Endothelial cell of umbilical vein (primary cell): ENCODE data around the gene CEP152. TPM values are rescaled to one million over a fixed set of nuclear protein-coding genes. Genes with fewer than 3 reads are reported as not detected.

ENCODE experiments used
- BruUV-seq: library from RNA; stranded (reverse); fragments of 400-500 nt; replicated peaks from 2 replicates; lab custom pipeline; 2021; lab: Mats Ljungman, UMichigan
- CTCF ChIA-PET: fragments of 300-600, 350-600 bp; sonication (Branson Sonifier 250); formaldehyde crosslinking; loops from one replicate; lab custom pipeline; 2021; ENCODE audit warnings: antibody characterized with exemption, inconsistent platforms; lab: Charles Lee
- POLR2A ChIA-PET: fragments of 300-600, 350-600 bp; sonication (Branson Sonifier 250); formaldehyde crosslinking; loops from one replicate; lab custom pipeline; 2021; ENCODE audit warnings: antibody characterized with exemption, inconsistent platforms; lab: Charles Lee
- DNase-seq: peaks from one replicate; pipeline ENCODE4 v3.0.0-alpha.2; 2011; ENCODE audit warnings: low read depth, low spot score
- FAIRE-seq: peaks from 2 replicates; lab custom pipeline; 2011; peaks lifted over from hg19 to GRCh38; lab: Jason Lieb, UNC
- H2AFZ ChIP-seq: 2 replicates; pipeline ENCODE4 v1.6.0; 2012; ENCODE audit warnings: low read depth, low read length, control low read depth, inconsistent platforms
- H3K27ac ChIP-seq: 2 replicates; pipeline ENCODE4 v1.5.1; 2011; ENCODE audit warnings: low read depth, mild to moderate bottlenecking, control low read depth, low read length, moderate library complexity; ENCODE audit not compliant: insufficient read depth
- H3K27me3 ChIP-seq, 2 experiments: 2 replicates each; pipeline versions ENCODE4 v1.6.0 to v1.6.1; 2011; ENCODE audit warnings: low read length in 2 of 2, mixed read lengths in 1 of 2; ENCODE audit not compliant: control insufficient read depth in 2 of 2, insufficient read depth in 2 of 2
- H3K36me3 ChIP-seq, 2 experiments: 2 replicates in 1 of 2; 3 replicates in 1 of 2; pipeline ENCODE4 v1.5.1; 2011; ENCODE audit warnings: low read length in 2 of 2, mild to moderate bottlenecking in 1 of 2, moderate library complexity in 1 of 2; ENCODE audit not compliant: control insufficient read depth in 2 of 2, insufficient read depth in 2 of 2; ENCODE audit errors: extremely low read depth in 1 of 2
- H3K4me1 ChIP-seq: 3 replicates; pipeline ENCODE4 v1.5.1; 2011; ENCODE audit warnings: mild to moderate bottlenecking, low read length; ENCODE audit not compliant: control insufficient read depth, insufficient read depth; ENCODE audit errors: extremely low read depth
- H3K4me2 ChIP-seq: 2 replicates; pipeline ENCODE4 v1.6.1; 2011; ENCODE audit warnings: low read length, control low read depth, mixed read lengths; ENCODE audit not compliant: insufficient read depth
- H3K4me3 ChIP-seq, 3 experiments: fragments of 200-600 bp in 1 of 3; sonication (generic), shearing (Covaris generic) in 1 of 3; replicated peaks in 1 of 3; 2 replicates each; pipeline ENCODE4 v1.5.1; 2011 to 2016; ENCODE audit warnings: control low read depth in 3 of 3, low read length in 3 of 3, mild to moderate bottlenecking in 2 of 3, inconsistent platforms in 1 of 3, low read depth in 1 of 3, moderate library complexity in 1 of 3; ENCODE audit not compliant: insufficient read depth in 1 of 3
- H3K79me2 ChIP-seq: 2 replicates; pipeline ENCODE4 v1.6.0; 2012; ENCODE audit warnings: low read length, inconsistent platforms; ENCODE audit not compliant: control insufficient read depth, insufficient read depth
- H3K9ac ChIP-seq: replicated peaks from 2 replicates; pipeline ENCODE3; 2011; ENCODE audit warnings: low read length, control low read depth; ENCODE audit not compliant: insufficient read depth; ENCODE audit errors: extremely low read depth
- H3K9me1 ChIP-seq: replicated peaks from 3 replicates; pipeline ENCODE4 v1.6.0; 2011; ENCODE audit warnings: mild to moderate bottlenecking, low read length; ENCODE audit not compliant: control insufficient read depth, insufficient read depth; ENCODE audit errors: extremely low read depth
- H3K9me3 ChIP-seq: replicated peaks from 2 replicates; pipeline ENCODE4 v1.5.1; 2012; ENCODE audit warnings: low read length, inconsistent platforms; ENCODE audit not compliant: control insufficient read depth, insufficient read depth
- H4K20me1 ChIP-seq: replicated peaks from 2 replicates; pipeline ENCODE3; 2011; ENCODE audit warnings: mild to moderate bottlenecking, low read length; ENCODE audit not compliant: control insufficient read depth, insufficient read depth; ENCODE audit errors: extremely low read depth
- EZH2 ChIP-seq: IDR thresholded peaks from 2 replicates; pipeline ENCODE4 v1.6.1; 2012; ENCODE audit warnings: borderline replicate concordance, low read depth, mild to moderate bottlenecking, moderate library complexity, low read length, inconsistent platforms; ENCODE audit not compliant: severe bottlenecking
- FOS ChIP-seq: IDR thresholded peaks from 2 replicates; pipeline ENCODE4 v1.6.1; 2011; ENCODE audit warnings: mild to moderate bottlenecking, low read length, moderate library complexity, borderline replicate concordance; ENCODE audit not compliant: insufficient read depth
- GATA2 ChIP-seq: IDR thresholded peaks from 2 replicates; pipeline ENCODE4 v1.7.0; 2011; ENCODE audit warnings: low read depth, mild to moderate bottlenecking, moderate library complexity, mixed read lengths, low read length; ENCODE audit not compliant: insufficient read length, insufficient read depth
- JUN ChIP-seq: IDR thresholded peaks from 2 replicates; pipeline ENCODE4 v1.6.1; 2011; ENCODE audit warnings: borderline replicate concordance, low read depth; ENCODE audit not compliant: insufficient read length, insufficient read depth
- POLR2AphosphoS5 ChIP-seq: IDR thresholded peaks from 2 replicates; pipeline ENCODE4 v1.6.1; 2012; ENCODE audit warnings: low read depth, mild to moderate bottlenecking, control low read depth, low read length, moderate library complexity; ENCODE audit not compliant: insufficient read depth
- dilution Hi-C: fragments of 300-500 bp; cut with MboI; formaldehyde crosslinking; loops from one replicate; pipeline ENCODE4 v1.15.0; 2019; ENCODE audit warnings: low sequenced_read_pairs; ENCODE audit not compliant: extremely low pct_ligation_motif_present
- intact Hi-C: fragments of 100-400 bp; cut with micrococcal nuclease; formaldehyde crosslinking; loops from one replicate; pipeline ENCODE4 v1.10.0; 2022
- polyA plus RNA-seq, 4 experiments: library from polyadenylated mRNA; depleted of rRNA in 3 of 4; stranded (reverse) in 3 of 4; unstranded in 1 of 4; fragments of >200 nt; gene quantifications; 2 replicates each; pipeline versions ENCODE4 v1.2.1 to v1.2.3, GENCODE V29; 2011 to 2012; ENCODE audit warnings: missing spikeins in 1 of 4
- total RNA-seq: library from RNA; stranded (reverse); gene quantifications from 2 replicates; pipeline ENCODE4 v1.2.3, GENCODE V29; 2021
- TF ChIP-seq, protein P1 (sequence below): IDR thresholded peaks from 2 replicates; pipeline ENCODE4 v1.6.1; 2011; ENCODE audit not compliant: insufficient read depth, insufficient read length
- TF ChIP-seq, protein P2 (sequence below), 2 donors: IDR thresholded peaks; 1 replicate in 1 of 2; 2 replicates in 1 of 2; pipeline ENCODE4 v1.5.1; 2011; ENCODE audit warnings: low read length in 2 of 2, mild to moderate bottlenecking in 2 of 2, moderate library complexity in 2 of 2, control low read depth in 1 of 2, inconsistent platforms in 1 of 2, low read depth in 1 of 2; ENCODE audit not compliant: insufficient read depth in 1 of 2; ENCODE audit errors: extremely low read depth in 1 of 2

CEP152 gene
- total and polyA plus RNA-seq, 2 donors (not counting 3 experiments of a cell fraction or from before 2014, with no cell fraction given) = 3.0 to 15.7 TPM

DNA sequence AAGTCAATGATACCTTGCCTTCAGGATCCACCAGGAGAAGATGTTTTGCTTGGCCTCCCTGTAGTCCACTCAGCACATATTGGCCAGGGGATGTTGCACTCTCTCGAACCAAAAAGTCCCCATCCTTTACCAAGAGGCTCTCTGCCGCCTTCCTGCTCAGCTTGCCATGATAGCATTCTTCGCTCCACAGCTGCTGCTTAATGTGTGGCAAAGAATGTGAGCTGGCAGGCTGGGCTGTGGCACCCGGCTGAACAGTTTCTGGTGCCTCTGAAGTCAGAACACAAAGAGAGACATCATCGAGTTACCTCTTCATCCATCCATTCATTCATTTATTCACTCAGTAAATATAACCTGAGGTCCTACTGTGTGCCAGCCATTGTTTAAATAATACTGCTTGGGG, 23.9 kb upstream of the CEP152 start:
- FAIRE-seq (no peak), DNase-seq (no peak)
- TF ChIP-seq FOS = no peak
- no peak for TF ChIP-seq POLR2AphosphoS5
- no peak for TF ChIP-seq JUN
- TF ChIP-seq GATA2 = no peak
- no peak for TF ChIP-seq EZH2
- TF ChIP-seq, protein P1, sequence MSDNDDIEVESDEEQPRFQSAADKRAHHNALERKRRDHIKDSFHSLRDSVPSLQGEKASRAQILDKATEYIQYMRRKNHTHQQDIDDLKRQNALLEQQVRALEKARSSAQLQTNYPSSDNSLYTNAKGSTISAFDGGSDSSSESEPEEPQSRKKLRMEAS = no peak
- TF ChIP-seq, protein P2, sequence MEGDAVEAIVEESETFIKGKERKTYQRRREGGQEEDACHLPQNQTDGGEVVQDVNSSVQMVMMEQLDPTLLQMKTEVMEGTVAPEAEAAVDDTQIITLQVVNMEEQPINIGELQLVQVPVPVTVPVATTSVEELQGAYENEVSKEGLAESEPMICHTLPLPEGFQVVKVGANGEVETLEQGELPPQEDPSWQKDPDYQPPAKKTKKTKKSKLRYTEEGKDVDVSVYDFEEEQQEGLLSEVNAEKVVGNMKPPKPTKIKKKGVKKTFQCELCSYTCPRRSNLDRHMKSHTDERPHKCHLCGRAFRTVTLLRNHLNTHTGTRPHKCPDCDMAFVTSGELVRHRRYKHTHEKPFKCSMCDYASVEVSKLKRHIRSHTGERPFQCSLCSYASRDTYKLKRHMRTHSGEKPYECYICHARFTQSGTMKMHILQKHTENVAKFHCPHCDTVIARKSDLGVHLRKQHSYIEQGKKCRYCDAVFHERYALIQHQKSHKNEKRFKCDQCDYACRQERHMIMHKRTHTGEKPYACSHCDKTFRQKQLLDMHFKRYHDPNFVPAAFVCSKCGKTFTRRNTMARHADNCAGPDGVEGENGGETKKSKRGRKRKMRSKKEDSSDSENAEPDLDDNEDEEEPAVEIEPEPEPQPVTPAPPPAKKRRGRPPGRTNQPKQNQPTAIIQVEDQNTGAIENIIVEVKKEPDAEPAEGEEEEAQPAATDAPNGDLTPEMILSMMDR (IDR thresholded peaks at IDR 0.05; ENCODE audit: extremely low read depth in 1 of 2, insufficient read depth in 1 of 2, low read depth in 1 of 2, low read length in 2 of 2) = no peak
- no TSS peak for BruUV-seq
- dilution Hi-C loops (no loop called here), intact Hi-C loops (no loop called here)
- no peak overlapping the region for H3K9ac ChIP-seq
- H3K27ac ChIP-seq = no peak overlapping the region
- ChIA-PET POLR2A (no interaction called here), CTCF (no interaction called here)
- H3K79me2 ChIP-seq = no peaks in the 10 kb centered on the region
- no peak overlapping the region for H3K4me2 ChIP-seq
- H3K9me3 ChIP-seq = no peaks in the 10 kb centered on the region
- no peak overlapping the region for H3K4me3 ChIP-seq
- no peaks in the 10 kb centered on the region for H3K36me3 ChIP-seq
- H3K4me1 ChIP-seq = no peaks in the 10 kb centered on the region
- H4K20me1 ChIP-seq = no peaks in the 10 kb centered on the region
- no peak overlapping the region for H2AFZ ChIP-seq
- peaks cover 11 to 16% of the 10 kb centered on the region in 2 experiments for H3K27me3 ChIP-seq
- no peaks in the 10 kb centered on the region for H3K9me1 ChIP-seq
